Activated T-helper 9 cell treated with anti-CD3 and anti-CD28 coated beads, Interleukin-2, amount 50 U/mL, for 16 hours (primary cell): ENCODE results near the gene COL9A2.
"Not testable (repeated sequence)": the region's sequence is repeated elsewhere in the genome, so short reads cannot be mapped to it uniquely, and the experiment has no call there.

Source experiments
- DNase-seq: peaks from one replicate; pipeline ENCODE4 v3.0.0-alpha.2; 2020; ENCODE audit warnings: low read depth

Gene COL9A2

DNA sequence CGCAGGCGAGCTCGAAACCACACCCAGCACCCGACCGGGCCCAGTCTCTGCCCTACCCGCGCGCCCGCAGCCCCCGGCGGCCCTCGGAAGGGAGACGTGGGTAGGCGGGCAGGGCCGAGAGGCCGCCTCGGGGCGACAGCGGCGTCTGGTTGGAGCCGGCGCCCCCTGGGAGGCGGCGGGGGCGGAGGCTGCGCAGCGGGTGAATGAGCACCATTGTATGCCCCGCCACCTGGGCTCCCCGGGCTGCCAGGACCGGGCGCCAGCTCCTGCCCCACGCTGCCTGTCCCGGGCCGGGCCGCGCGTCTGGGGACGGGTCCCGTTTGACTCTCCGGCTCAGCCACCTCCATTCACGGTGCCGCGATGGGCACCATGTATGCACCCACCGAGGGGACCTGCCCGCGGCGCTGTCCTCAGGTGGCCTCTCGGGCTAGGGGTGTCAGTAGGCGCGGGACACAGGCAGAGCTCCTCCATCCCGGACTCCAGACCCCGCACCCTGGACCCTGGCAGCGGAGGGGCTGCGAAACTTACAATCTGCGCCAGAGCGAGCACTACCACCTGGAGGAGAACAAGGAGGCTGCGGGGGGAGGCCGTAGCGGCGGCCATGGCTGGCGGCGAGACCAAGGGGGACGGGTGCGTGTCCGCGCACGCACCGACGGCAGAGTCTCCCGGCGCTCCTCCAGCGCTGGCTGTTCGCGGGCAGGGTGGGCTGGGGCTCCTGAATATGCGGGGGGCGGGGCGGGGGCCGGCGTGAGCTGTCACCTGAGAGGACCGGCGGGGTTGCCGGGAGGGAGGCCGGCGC, at the start of gene COL9A2:
Gene COL9A2, minus strand, starts transcription at position 692 of the 799 bp plus-strand sequence. Its CDS starts 89 bp downstream, at position 603.
- peak; percentile 41 for DNase-seq

DNA sequence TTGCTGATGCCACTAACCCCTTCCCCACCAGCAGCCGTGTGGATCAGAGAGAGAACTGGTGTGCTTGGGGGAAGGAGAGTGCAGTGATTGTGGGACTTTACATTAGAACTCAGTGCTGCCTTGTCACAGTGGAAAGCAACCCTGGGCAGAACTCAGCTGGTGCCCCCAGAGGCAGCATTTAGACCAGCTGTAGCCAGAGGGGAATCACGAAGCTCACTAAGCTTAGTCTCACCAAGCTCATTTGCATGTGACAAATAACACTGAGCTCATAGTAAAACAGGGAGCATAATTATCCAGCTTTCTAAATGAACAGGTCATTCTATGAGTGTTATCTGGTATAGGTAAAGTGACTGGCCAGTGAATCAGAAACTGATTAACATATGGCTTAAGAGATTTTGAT, 46.6 kb upstream of the COL9A2 start:
- no peak for DNase-seq

DNA sequence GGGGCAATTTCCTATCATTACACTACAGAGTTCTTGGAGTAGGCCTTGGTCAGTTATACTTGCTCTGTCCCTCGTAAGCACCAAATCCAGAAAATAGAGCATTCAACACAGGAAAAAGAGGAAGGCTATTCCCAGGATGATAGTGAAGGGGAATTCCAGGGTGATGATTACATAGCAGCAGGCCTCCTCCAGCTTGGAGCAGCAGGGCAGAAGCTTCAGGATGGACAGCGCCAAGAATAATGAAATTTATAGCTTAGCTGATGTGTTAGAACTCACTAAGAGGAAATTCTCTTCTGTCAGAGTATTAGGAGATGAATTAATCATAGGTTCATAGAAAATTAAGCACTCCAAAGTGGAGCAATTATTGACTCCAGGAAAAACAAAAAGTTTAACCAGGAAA, 45.6 kb upstream of the COL9A2 start:
- DNase-seq = no peak

- no peak for DNase-seq
These were observed 45.1 kb upstream of the COL9A2 start for GRCh38 chr1:40362199-40362598.

DNA sequence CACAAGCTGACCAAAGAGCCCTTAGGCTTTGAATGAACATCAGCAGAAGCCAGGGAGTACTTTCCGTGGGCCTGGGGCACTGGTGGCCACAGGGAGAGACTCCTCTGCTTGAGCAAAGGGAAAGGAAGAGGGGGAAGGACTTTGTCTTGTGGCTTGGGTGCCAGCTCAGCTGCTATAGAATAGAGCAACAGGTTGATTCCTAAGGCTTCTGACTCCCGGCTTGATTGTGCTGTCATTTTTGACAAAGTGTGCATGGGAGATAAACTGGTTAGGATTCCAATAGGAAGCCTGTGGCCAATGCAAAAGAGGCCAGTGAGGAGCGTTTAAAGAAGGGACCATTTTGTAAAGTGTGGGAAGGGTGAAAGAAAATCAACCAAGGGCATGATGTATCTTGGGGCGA, 44.6 kb upstream of the COL9A2 start:
- DNase-seq = no peak

DNA sequence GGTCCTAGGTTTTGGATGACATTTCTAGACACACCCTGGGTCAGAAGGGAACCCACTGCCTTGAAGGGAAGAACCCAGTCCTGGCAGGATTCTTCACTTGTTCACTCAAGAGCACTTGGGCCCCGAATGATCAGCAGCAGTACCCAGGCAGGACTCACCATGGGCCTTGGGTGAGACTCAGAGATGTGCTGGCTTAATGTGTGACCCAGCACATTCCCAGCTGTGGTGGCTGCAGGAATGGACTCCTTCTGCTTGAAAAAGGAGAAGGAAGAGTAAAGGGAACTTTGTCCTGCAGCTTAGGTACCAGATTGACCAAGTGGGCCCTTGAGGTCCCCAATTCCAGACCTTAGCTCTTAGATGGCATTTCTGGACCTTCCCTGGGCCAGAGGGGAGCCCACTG, 44.1 kb upstream of the COL9A2 start:
- DNase-seq = no peak

- DNase-seq = no peak
These were observed 43.5 kb upstream of the COL9A2 start for GRCh38 chr1:40360631-40361030.

GRCh38 chr1:40357625-40358024, 40.5 kb upstream of the COL9A2 start:
- DNase-seq = no peak

DNA sequence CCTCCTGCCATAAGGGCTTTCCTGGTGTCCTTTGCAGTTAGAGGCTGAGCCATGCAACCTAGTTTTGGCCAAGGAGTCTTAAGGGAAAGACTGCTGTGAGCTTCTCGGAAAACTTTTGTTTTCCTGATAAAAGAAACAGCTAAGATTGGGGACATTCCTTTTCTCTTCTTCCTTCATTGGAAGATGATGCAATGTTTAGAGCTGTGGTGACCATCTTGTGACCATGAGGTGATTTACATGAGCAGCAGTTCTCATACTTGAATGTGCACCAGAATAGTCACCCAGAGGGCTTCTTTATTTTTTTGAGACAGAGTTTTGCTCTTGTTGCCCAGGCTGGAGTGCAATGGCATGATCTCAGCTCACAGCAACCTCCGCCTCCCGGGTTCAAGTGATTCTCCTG, 36.0 kb upstream of the COL9A2 start:
- DNase-seq = no peak

- no peak for DNase-seq
These were observed 35.0 kb upstream of the COL9A2 start for GRCh38 chr1:40352126-40352525.

GRCh38 chr1:40351124-40351523, 34.0 kb upstream of the COL9A2 start:
- DNase-seq = no peak

GRCh38 chr1:40350391-40350790, 33.3 kb upstream of the COL9A2 start:
- no peak for DNase-seq

DNA sequence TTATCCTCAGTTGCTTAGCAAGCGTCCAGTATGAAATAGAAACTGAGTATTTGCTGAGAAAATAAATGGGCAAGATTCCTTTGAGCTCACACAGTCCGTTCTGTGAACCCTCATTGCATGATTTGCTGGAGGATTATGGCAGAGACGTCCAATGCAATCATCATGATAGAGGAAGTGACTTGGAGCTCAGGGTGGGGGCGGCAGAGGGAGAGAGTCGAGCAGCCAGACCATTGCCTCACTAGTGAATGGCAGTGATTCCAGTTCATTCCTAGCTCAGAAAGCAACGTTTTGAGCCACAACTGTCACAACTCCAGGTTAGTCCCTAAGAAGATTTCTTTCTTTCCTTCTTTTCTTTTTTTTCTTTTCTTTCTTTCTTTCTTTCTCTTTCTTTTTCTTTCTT, 27.5 kb upstream of the COL9A2 start:
- DNase-seq = no peak

DNA sequence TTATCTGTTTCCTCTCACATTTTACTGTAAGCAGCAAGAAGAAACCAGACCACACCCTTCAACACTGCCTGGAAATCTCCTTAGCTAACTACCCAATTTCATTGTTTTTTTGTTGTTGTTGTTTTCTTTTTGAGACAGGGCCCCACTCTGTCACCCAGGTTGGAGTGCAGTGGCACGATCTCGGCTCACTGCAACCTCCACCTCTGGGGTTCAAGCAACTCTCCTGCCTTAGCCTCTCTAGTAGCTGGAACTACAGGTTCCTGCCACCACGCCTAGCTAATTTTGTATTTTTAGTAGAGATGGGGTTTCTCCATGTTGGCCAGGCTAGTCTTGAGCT, 25.3 kb upstream of the COL9A2 start:
- not testable (repeated sequence) for DNase-seq

DNA sequence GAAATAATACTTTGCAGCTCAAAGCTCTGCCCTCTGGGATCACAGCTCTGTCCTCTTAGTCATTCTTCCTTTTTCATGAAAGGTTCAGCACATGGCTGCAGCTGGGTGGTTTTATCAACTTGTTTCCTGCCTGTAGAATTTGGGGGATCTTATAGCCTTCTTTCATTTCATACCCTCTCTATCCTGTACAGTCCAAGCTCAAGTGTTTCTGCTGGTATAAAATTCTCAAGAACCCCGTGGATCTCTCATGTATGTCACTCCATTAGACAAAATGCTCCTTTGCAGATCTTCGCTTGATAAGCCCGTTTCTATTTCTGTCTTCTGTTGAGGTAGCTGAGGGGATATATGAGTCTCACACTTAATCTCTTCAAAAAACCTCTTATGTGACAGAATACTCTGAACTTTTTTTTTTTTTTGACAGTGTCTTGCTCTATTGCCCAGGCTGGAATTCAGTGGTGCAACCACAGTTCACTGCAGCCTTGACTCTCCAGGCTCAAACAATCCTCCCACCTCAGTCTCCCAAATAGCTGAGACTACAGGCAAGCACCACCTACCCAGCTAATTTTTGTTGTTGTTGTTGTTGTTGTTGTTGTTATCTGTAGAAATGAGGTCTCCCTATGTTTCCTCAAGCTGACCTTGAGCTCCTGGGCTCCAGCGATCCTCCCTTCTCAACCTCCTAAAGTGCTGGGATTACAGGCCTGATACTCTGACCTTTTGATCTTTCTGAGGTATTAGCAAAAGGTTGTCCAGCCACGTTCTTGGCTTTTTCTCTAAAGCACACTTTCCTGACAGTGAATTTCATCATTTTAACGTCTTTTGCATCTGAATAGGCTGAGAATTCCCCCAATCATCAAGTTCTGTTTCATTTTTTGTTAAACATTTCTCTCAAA, 24.6 kb upstream of the COL9A2 start:
- DNase-seq = no peak

GRCh38 chr1:40339420-40340323, 22.6 kb upstream of the COL9A2 start:
- DNase-seq = no peak

GRCh38 chr1:40338745-40339419, 21.8 kb upstream of the COL9A2 start:
- peak; percentile 82 for DNase-seq

- no peak for DNase-seq
These were observed 20.4 kb upstream of the COL9A2 start for GRCh38 chr1:40337443-40337842.

- no peak for DNase-seq
These were observed 15.6 kb upstream of the COL9A2 start for GRCh38 chr1:40332695-40333094.

DNA sequence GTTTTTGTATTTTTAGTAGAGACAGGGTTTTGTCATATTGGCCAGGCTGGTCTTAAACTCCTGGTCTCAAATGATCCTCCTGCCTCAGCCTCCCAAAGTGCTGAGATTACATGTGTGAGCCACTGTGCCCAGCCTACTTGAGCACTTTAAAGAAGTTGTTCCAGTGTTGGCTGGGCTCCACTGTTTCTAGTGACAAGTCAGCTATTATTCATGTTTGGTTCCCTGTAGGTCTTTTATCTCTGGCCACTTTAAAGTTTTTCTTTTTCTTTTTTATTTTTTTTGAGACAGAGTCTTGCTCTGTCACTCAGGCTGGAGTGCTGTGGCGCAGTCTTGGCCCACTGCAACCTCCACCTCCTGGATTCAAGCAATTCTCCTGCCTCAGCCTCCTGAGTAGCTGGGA, 14.3 kb upstream of the COL9A2 start:
- DNase-seq = not testable (repeated sequence)

DNA sequence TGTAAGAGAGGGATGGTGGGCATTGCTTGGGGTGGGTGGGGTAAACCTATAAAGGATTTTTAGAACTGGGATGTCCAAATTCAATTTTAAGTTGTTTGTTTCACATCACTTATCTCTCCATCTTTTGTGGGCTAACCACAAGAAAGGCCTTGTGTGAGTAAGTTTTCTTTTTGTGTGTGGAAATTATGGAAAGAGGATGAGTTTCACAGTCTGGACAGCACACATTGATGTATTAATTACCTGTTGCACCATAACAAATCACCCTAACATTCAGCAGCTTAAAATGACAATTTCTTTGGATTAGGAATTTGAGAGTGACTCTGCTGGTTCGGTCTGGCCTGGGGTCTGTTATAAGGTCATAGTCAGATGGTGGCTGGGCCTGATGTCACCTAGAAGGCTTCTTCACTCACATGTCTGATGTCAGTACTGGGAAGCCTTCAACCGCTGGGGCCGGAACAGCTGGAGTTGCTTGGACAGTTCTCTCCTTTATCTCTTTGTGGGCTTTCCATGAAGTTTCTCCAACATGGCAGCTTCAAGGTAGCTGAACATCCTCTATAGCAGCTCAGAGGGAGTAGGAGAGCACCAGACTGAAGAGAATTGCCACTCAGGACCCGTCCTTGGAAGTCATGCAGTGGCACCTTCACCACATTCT, 2.0 kb upstream of the COL9A2 start:
- DNase-seq = no peak
